Amniotic epithelial cell (primary cell): ENCODE data around the gene FAIM2.
A peak's percentile ranks its signal among the peaks of the same experiment; 100 is the strongest.

Experiments
- DNase-seq: peaks from one replicate; pipeline ENCODE4 v3.0.0-alpha.2; 2010; ENCODE audit warnings: low read depth

Gene FAIM2

GRCh38 chr12:49824416-49824815 is 79.3 kb downstream of the FAIM2 start:
- DNase-seq = no peak

GRCh38 chr12:49823951-49824350 is 79.7 kb downstream of the FAIM2 start:
- DNase-seq = no peak

- DNase-seq = no peak
These were observed 80.3 kb downstream of the FAIM2 start for GRCh38 chr12:49823350-49823749.

GRCh38 chr12:49821373-49822287 is 82.1 kb downstream of the FAIM2 start:
- no peak for DNase-seq

GRCh38 chr12:49819786-49820185 is 83.9 kb downstream of the FAIM2 start:
- no peak for DNase-seq

- peak; percentile 81 for DNase-seq
These were observed 85.3 kb downstream of the FAIM2 start for GRCh38 chr12:49818241-49818895.
